SK-N-SH treated with all-trans-retinoic acid at 6 μM for 48 hours (cell line): Measurements from ENCODE around the gene ADD3.

Experiments used
- ATAC-seq: fragments of 200-7000 bp; cut with Tn5 transposase; 3 replicates; pipeline ENCODE4 v1.9.1; 2020; ENCODE audit warnings: mild to moderate bottlenecking, moderate library complexity
- ESRRG ChIP-seq: fragments of 250-450 bp; sonication (Bioruptor Pico); IDR thresholded peaks from 2 replicates; pipeline ENCODE4 v1.6.1; 2021; ENCODE audit warnings: mild to moderate bottlenecking
- GLIS3 ChIP-seq: fragments of 250-450 bp; sonication (Bioruptor Pico); IDR thresholded peaks from 2 replicates; pipeline ENCODE4 v1.5.0; 2020; ENCODE audit warnings: mild to moderate bottlenecking, moderate library complexity
- ISL1 ChIP-seq: fragments of 250-450 bp; sonication (Bioruptor Pico); IDR thresholded peaks from 2 replicates; pipeline ENCODE4 v2.1.2; 2022; ENCODE audit warnings: mild to moderate bottlenecking, moderate library complexity
- OSR1 ChIP-seq: fragments of 250-450 bp; sonication (Bioruptor Pico); IDR thresholded peaks from 2 replicates; pipeline ENCODE4 v1.8.0; 2022; ENCODE audit warnings: moderate library complexity, mild to moderate bottlenecking, inconsistent platforms
- PPARA ChIP-seq: fragments of 250-450 bp; sonication (Bioruptor Pico); IDR thresholded peaks from 2 replicates; pipeline ENCODE4 v1.5.0; 2020; ENCODE audit warnings: mild to moderate bottlenecking, borderline replicate concordance
- RARB ChIP-seq: fragments of 250-450 bp; sonication (Bioruptor Pico); IDR thresholded peaks from 2 replicates; pipeline ENCODE4 v1.8.0; 2021; ENCODE audit warnings: mild to moderate bottlenecking, moderate library complexity
- SNAI2 ChIP-seq: fragments of 250-450 bp; sonication (Bioruptor Pico); IDR thresholded peaks from 2 replicates; pipeline ENCODE4 v1.5.0; 2020; ENCODE audit warnings: mild to moderate bottlenecking, moderate library complexity
- TCF4 ChIP-seq: fragments of 250-450 bp; sonication (Bioruptor Pico); IDR thresholded peaks from 2 replicates; pipeline ENCODE4 v1.8.0; 2021; ENCODE audit warnings: mild to moderate bottlenecking, moderate library complexity, borderline replicate concordance
- TOX ChIP-seq: fragments of 250-450 bp; sonication (Bioruptor Pico); IDR thresholded peaks from 2 replicates; pipeline ENCODE4 v1.8.0; 2021; ENCODE audit warnings: mild to moderate bottlenecking, moderate library complexity, borderline replicate concordance
- ZC3H10 ChIP-seq: fragments of 250-450 bp; sonication (Bioruptor Pico); IDR thresholded peaks from 2 replicates; pipeline ENCODE4 v1.5.1; 2021; ENCODE audit warnings: mild to moderate bottlenecking, moderate library complexity
- ZFP3 ChIP-seq: fragments of 250-450 bp; sonication (Bioruptor Pico); IDR thresholded peaks from 2 replicates; pipeline ENCODE4 v1.5.0; 2020; ENCODE audit warnings: mild to moderate bottlenecking, moderate library complexity
- ZFP30 ChIP-seq: fragments of 450-650 bp; formaldehyde crosslinking; IDR thresholded peaks from 2 replicates; pipeline ENCODE4 v1.5.0; 2022; ENCODE audit warnings: mild to moderate bottlenecking, moderate library complexity
- ZNF565 ChIP-seq: fragments of 450-650 bp; formaldehyde crosslinking; conservative IDR thresholded peaks from 2 replicates; pipeline ENCODE4 v1.5.0; 2020; ENCODE audit warnings: low read depth, mild to moderate bottlenecking, moderate library complexity
- ZNF70 ChIP-seq: fragments of 450-650 bp; formaldehyde crosslinking; IDR thresholded peaks from 2 replicates; pipeline ENCODE4 v1.5.0; 2020; ENCODE audit warnings: mild to moderate bottlenecking, moderate library complexity
- TF ChIP-seq, protein P1 (sequence below): fragments of 250-450 bp; sonication (Bioruptor Pico); IDR thresholded peaks from 2 replicates; pipeline ENCODE4 v1.8.0; 2020; ENCODE audit warnings: mild to moderate bottlenecking, moderate library complexity, borderline replicate concordance
- TF ChIP-seq, protein P2 (sequence below): fragments of 250-450 bp; sonication (Bioruptor Pico); IDR thresholded peaks from 2 replicates; pipeline ENCODE4 v1.5.0; 2020; ENCODE audit warnings: mild to moderate bottlenecking, moderate library complexity
- TF ChIP-seq, protein P3 (sequence below): fragments of 250-450 bp; sonication (Bioruptor Pico); IDR thresholded peaks from 2 replicates; pipeline ENCODE4 v1.5.1; 2021; ENCODE audit warnings: mild to moderate bottlenecking, moderate library complexity
- TF ChIP-seq, protein P4 (sequence below): fragments of 250-450 bp; sonication (Bioruptor Pico); IDR thresholded peaks from 2 replicates; pipeline ENCODE4 v1.5.1; 2020; ENCODE audit warnings: low read depth, mild to moderate bottlenecking, moderate library complexity
- TF ChIP-seq, protein P5 (sequence below): fragments of 250-450 bp; sonication (Bioruptor Pico); IDR thresholded peaks from 2 replicates; pipeline ENCODE4 v1.8.0; 2021; ENCODE audit warnings: low read depth, mild to moderate bottlenecking, moderate library complexity, borderline replicate concordance

The ADD3 gene

DNA sequence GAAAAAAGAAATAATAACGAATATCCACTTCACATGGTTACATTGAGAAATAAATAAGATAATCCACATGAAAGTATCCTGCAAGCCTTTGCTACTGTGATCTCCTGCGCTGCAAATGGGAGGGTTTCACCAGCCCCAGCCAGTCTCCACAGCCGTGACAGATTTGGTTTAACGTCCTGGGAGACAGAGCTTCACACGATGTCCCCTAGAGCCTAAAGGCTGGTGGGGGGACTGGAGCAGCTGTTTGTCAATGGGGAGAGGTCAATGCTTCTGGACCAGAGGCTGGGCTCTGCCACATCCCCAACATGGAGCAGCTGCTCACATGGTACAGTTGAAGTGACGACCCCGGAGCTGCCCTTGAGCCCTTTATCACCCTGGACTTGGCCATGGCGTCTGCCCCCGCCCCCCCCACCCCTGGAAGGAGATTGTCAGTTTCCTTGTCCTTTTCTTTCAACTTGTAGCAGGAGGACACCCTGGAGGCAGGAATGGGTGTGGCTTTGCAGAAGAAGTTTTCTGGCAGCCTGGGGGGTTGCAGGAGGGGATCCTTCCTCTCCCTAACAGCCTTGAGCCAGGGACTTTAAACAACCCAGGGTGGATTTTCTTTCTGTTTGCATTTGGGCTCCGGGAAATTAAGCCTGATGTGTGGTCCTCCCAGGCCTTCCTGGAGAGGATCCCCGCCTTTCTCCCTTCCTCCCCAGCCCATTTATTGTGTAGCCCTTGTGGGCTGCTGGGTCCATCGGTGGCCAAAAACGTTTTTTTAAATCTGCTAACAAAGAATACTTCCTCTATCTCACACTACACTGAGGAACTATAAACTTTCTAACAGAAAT, 162.6 kb downstream of the ADD3 start:
- ATAC-seq = no peak
- TF ChIP-seq ISL1 (no peak), ZFP3 (CRISPR knock-in tag) (no peak), ZC3H10 (CRISPR knock-in tag) (no peak), TOX (CRISPR knock-in tag) (no peak), OSR1 (CRISPR knock-in tag) (no peak), ZNF565 (CRISPR knock-in tag) (no peak), SNAI2 (CRISPR knock-in tag) (no peak), PPARA (no peak), ESRRG (no peak), RARB (CRISPR knock-in tag) (no peak), GLIS3 (CRISPR knock-in tag) (no peak), ZNF70 (CRISPR knock-in tag) (no peak), TCF4 (CRISPR knock-in tag) (no peak), ZFP30 (no peak)
- TF ChIP-seq, protein P1, sequence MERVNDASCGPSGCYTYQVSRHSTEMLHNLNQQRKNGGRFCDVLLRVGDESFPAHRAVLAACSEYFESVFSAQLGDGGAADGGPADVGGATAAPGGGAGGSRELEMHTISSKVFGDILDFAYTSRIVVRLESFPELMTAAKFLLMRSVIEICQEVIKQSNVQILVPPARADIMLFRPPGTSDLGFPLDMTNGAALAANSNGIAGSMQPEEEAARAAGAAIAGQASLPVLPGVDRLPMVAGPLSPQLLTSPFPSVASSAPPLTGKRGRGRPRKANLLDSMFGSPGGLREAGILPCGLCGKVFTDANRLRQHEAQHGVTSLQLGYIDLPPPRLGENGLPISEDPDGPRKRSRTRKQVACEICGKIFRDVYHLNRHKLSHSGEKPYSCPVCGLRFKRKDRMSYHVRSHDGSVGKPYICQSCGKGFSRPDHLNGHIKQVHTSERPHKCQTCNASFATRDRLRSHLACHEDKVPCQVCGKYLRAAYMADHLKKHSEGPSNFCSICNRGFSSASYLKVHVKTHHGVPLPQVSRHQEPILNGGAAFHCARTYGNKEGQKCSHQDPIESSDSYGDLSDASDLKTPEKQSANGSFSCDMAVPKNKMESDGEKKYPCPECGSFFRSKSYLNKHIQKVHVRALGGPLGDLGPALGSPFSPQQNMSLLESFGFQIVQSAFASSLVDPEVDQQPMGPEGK = no peak
- TF ChIP-seq, protein P2, sequence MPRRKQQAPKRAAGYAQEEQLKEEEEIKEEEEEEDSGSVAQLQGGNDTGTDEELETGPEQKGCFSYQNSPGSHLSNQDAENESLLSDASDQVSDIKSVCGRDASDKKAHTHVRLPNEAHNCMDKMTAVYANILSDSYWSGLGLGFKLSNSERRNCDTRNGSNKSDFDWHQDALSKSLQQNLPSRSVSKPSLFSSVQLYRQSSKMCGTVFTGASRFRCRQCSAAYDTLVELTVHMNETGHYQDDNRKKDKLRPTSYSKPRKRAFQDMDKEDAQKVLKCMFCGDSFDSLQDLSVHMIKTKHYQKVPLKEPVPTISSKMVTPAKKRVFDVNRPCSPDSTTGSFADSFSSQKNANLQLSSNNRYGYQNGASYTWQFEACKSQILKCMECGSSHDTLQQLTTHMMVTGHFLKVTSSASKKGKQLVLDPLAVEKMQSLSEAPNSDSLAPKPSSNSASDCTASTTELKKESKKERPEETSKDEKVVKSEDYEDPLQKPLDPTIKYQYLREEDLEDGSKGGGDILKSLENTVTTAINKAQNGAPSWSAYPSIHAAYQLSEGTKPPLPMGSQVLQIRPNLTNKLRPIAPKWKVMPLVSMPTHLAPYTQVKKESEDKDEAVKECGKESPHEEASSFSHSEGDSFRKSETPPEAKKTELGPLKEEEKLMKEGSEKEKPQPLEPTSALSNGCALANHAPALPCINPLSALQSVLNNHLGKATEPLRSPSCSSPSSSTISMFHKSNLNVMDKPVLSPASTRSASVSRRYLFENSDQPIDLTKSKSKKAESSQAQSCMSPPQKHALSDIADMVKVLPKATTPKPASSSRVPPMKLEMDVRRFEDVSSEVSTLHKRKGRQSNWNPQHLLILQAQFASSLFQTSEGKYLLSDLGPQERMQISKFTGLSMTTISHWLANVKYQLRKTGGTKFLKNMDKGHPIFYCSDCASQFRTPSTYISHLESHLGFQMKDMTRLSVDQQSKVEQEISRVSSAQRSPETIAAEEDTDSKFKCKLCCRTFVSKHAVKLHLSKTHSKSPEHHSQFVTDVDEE (CRISPR knock-in tag) = no peak
- TF ChIP-seq, protein P3, sequence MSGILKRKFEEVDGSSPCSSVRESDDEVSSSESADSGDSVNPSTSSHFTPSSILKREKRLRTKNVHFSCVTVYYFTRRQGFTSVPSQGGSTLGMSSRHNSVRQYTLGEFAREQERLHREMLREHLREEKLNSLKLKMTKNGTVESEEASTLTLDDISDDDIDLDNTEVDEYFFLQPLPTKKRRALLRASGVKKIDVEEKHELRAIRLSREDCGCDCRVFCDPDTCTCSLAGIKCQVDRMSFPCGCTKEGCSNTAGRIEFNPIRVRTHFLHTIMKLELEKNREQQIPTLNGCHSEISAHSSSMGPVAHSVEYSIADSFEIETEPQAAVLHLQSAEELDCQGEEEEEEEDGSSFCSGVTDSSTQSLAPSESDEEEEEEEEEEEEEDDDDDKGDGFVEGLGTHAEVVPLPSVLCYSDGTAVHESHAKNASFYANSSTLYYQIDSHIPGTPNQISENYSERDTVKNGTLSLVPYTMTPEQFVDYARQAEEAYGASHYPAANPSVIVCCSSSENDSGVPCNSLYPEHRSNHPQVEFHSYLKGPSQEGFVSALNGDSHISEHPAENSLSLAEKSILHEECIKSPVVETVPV (CRISPR knock-in tag) = no peak
- TF ChIP-seq, protein P4, sequence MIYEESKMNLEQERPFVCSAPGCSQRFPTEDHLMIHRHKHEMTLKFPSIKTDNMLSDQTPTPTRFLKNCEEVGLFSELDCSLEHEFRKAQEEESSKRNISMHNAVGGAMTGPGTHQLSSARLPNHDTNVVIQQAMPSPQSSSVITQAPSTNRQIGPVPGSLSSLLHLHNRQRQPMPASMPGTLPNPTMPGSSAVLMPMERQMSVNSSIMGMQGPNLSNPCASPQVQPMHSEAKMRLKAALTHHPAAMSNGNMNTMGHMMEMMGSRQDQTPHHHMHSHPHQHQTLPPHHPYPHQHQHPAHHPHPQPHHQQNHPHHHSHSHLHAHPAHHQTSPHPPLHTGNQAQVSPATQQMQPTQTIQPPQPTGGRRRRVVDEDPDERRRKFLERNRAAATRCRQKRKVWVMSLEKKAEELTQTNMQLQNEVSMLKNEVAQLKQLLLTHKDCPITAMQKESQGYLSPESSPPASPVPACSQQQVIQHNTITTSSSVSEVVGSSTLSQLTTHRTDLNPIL (CRISPR knock-in tag) = no peak
- TF ChIP-seq, protein P5, sequence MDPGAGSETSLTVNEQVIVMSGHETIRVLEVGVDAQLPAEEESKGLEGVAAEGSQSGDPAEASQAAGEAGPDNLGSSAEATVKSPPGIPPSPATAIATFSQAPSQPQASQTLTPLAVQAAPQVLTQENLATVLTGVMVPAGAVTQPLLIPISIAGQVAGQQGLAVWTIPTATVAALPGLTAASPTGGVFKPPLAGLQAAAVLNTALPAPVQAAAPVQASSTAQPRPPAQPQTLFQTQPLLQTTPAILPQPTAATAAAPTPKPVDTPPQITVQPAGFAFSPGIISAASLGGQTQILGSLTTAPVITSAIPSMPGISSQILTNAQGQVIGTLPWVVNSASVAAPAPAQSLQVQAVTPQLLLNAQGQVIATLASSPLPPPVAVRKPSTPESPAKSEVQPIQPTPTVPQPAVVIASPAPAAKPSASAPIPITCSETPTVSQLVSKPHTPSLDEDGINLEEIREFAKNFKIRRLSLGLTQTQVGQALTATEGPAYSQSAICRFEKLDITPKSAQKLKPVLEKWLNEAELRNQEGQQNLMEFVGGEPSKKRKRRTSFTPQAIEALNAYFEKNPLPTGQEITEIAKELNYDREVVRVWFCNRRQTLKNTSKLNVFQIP (CRISPR knock-in tag) = no peak

DNA sequence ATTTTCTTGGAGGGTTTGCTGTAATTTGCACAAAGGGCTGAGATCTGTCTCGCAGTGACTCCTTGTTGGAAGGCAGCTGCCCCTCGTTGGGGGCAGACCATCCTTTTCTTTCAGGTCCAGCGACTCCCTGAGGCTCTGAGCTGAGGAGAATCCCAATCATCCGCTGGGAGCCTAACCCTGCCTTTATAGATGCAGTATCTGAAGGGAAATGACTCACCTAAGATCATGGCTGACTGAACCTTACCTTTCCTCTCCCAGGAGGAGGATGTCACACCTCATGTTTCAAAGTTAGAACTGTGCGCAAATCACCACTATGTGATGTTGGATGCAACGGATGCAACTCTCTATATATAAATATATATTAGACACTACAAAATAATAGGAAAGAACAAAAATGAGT, 163.2 kb downstream of the ADD3 start:
- no peak for ATAC-seq
- TF ChIP-seq, protein P5 (CRISPR knock-in tag) = no peak
- TF ChIP-seq ZFP30 = no peak
- TF ChIP-seq ZNF565 (CRISPR knock-in tag) = no peak
- TF ChIP-seq OSR1 (CRISPR knock-in tag) = no peak
- no peak for TF ChIP-seq PPARA
- no peak for TF ChIP-seq ZNF70 (CRISPR knock-in tag)
- TF ChIP-seq, protein P2 (CRISPR knock-in tag) = no peak
- no peak for TF ChIP-seq SNAI2 (CRISPR knock-in tag)
